ENCODE measurements around the gene NRARP.

GRCh38 chr9:137301081-137301947, 757 bp downstream of the NRARP start:
- no peak for TF ChIP-seq CTCF (IDR thresholded peaks at IDR 0.05)
- no peak for TF ChIP-seq ZBTB21 (CRISPR knock-in tag; IDR thresholded peaks at IDR 0.05; ENCODE audit: borderline replicate concordance)
- 0 out of 2 replicates have a peak, but pooled peaks have one; percentile 77 for TF ChIP-seq ZBTB43 (CRISPR knock-in tag; IDR thresholded peaks at IDR 0.05)
- TF ChIP-seq JAZF1 (CRISPR knock-in tag; IDR thresholded peaks at IDR 0.05): no peak
- no peak for TF ChIP-seq AFF4 (CRISPR knock-in tag; IDR thresholded peaks at IDR 0.05; ENCODE audit: borderline replicate concordance)
- TF ChIP-seq GABPB1 (CRISPR knock-in tag; IDR thresholded peaks at IDR 0.05): no peak
- TF ChIP-seq AR (CRISPR knock-in tag; IDR thresholded peaks at IDR 0.05): no peak
- no peak; the same call in 1 of the 2 replicates for TF ChIP-seq MAX (CRISPR knock-in tag; IDR thresholded peaks at IDR 0.05)
- TF ChIP-seq PRDM15 (CRISPR knock-in tag; IDR thresholded peaks at IDR 0.05): no peak
- TF ChIP-seq ATF3 (CRISPR knock-in tag; conservative IDR thresholded peaks at IDR 0.05): no peak
- no peak for TF ChIP-seq USF2 (CRISPR knock-in tag; IDR thresholded peaks at IDR 0.05)
- peak; percentile 63; the same call in 1 of the 2 replicates for TF ChIP-seq FOXP1 (CRISPR knock-in tag; IDR thresholded peaks at IDR 0.05; ENCODE audit: borderline replicate concordance)
- no peak for TF ChIP-seq CREM (CRISPR knock-in tag; IDR thresholded peaks at IDR 0.05)
- TF ChIP-seq NR1H2 (CRISPR knock-in tag; IDR thresholded peaks at IDR 0.05): no peak

Data from WTC11 (cell line).